GM23248 (cell line): ENCODE measurements around the gene KIF1A.

ENCODE experiments used
- EZH2 ChIP-seq: fragments of 200-600 bp; sonication (generic); IDR thresholded peaks from 2 replicates; pipeline ENCODE4 v1.6.1; 2018; ENCODE audit warnings: antibody characterized with exemption, mild to moderate bottlenecking; ENCODE audit not compliant: insufficient read depth, poor library complexity, severe bottlenecking
- EZH2phosphoT487 ChIP-seq: fragments of 200-600 bp; sonication (generic); IDR thresholded peaks from 2 replicates; pipeline ENCODE4 v1.6.1; 2018; ENCODE audit warnings: antibody characterized with exemption, moderate library complexity, mild to moderate bottlenecking, low read depth; ENCODE audit not compliant: insufficient read depth

GRCh38 chr2:240717681-240718581, 102.1 kb downstream of the KIF1A start:
- TF ChIP-seq EZH2 (no peak), EZH2phosphoT487 (no peak)
